ENCODE data around the gene OR2AT4.

Gene OR2AT4

GRCh38 chr11:75068993-75069392 is 27.7 kb downstream of the OR2AT4 start:
- H3K4me3 ChIP-seq (ENCODE audit: low read depth, low read length): no peak overlapping the region
- no peak for TF ChIP-seq CTCF (conservative IDR thresholded peaks at IDR 0.05; ENCODE audit: low read depth, low read length)
- DNase-seq (ENCODE audit: low read depth): no peak

GRCh38 chr11:75068559-75068958 is 28.1 kb downstream of the OR2AT4 start:
- H3K4me3 ChIP-seq (ENCODE audit: low read depth, low read length): no peak overlapping the region
- DNase-seq (ENCODE audit: low read depth): no peak
- TF ChIP-seq CTCF (conservative IDR thresholded peaks at IDR 0.05; ENCODE audit: low read depth, low read length): no peak

GRCh38 chr11:75066061-75066460 is 30.6 kb downstream of the OR2AT4 start:
- TF ChIP-seq CTCF (conservative IDR thresholded peaks at IDR 0.05; ENCODE audit: low read depth, low read length): no peak
- H3K4me3 ChIP-seq (ENCODE audit: low read depth, low read length): no peak overlapping the region
- peak; percentile 26 for DNase-seq (ENCODE audit: low read depth)

- no peak for TF ChIP-seq CTCF (conservative IDR thresholded peaks at IDR 0.05; ENCODE audit: low read depth, low read length)
- DNase-seq (ENCODE audit: low read depth): no peak
- no peak overlapping the region for H3K4me3 ChIP-seq (ENCODE audit: low read depth, low read length)
Measured at GRCh38 chr11:75063741-75064314, 32.8 kb downstream of the OR2AT4 start.

GRCh38 chr11:75059299-75059698 is 37.4 kb downstream of the OR2AT4 start:
- DNase-seq (ENCODE audit: low read depth): no peak
- no peak overlapping the region for H3K4me3 ChIP-seq (ENCODE audit: low read depth, low read length)
- TF ChIP-seq CTCF (conservative IDR thresholded peaks at IDR 0.05; ENCODE audit: low read depth, low read length): no peak

GRCh38 chr11:75056814-75057213 is 39.9 kb downstream of the OR2AT4 start:
- TF ChIP-seq CTCF (conservative IDR thresholded peaks at IDR 0.05; ENCODE audit: low read depth, low read length): no peak

GRCh38 chr11:75055511-75055910 is 41.2 kb downstream of the OR2AT4 start:
- no peak for TF ChIP-seq CTCF (conservative IDR thresholded peaks at IDR 0.05; ENCODE audit: low read depth, low read length)
- no peak overlapping the region for H3K4me3 ChIP-seq (ENCODE audit: low read depth, low read length)
- DNase-seq (ENCODE audit: low read depth): peak; percentile 37

More at GRCh38 chr11:75056814-75057213, 39.9 kb downstream of the OR2AT4 start:
- no peak for DNase-seq (ENCODE audit: low read depth)
- H3K4me3 ChIP-seq (ENCODE audit: low read depth, low read length): no peak overlapping the region
